ENCODE results near the gene PLAU. TPM values are rescaled to one million over a fixed set of nuclear protein-coding genes. Genes with fewer than 3 reads are reported as not detected.

Gene PLAU
- total RNA-seq, 1 donor from 2014 or later, result 26.3 TPM

- FAIRE-seq (no peak), DNase-seq (ENCODE audit: low read depth) (no peak)
- no peak overlapping the region for H3K4me3 ChIP-seq (ENCODE audit: low read depth, low read length)
- TF ChIP-seq, protein P1, sequence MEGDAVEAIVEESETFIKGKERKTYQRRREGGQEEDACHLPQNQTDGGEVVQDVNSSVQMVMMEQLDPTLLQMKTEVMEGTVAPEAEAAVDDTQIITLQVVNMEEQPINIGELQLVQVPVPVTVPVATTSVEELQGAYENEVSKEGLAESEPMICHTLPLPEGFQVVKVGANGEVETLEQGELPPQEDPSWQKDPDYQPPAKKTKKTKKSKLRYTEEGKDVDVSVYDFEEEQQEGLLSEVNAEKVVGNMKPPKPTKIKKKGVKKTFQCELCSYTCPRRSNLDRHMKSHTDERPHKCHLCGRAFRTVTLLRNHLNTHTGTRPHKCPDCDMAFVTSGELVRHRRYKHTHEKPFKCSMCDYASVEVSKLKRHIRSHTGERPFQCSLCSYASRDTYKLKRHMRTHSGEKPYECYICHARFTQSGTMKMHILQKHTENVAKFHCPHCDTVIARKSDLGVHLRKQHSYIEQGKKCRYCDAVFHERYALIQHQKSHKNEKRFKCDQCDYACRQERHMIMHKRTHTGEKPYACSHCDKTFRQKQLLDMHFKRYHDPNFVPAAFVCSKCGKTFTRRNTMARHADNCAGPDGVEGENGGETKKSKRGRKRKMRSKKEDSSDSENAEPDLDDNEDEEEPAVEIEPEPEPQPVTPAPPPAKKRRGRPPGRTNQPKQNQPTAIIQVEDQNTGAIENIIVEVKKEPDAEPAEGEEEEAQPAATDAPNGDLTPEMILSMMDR (IDR thresholded peaks at IDR 0.05; ENCODE audit: insufficient read depth, low read length, severe bottlenecking), result no peak
- H3K27me3 ChIP-seq (ENCODE audit: control insufficient read depth, insufficient read depth, low read length), result no peaks in the 10 kb centered on the region
- no peaks in the 10 kb centered on the region for H3K36me3 ChIP-seq (ENCODE audit: control insufficient read depth, insufficient read depth, low read length)
Measured at GRCh38 chr10:73935895-73936294, 25.0 kb downstream of the PLAU start.

- no peak overlapping the region for H3K4me3 ChIP-seq (ENCODE audit: low read depth, low read length)
- H3K36me3 ChIP-seq (ENCODE audit: control insufficient read depth, insufficient read depth, low read length), result no peaks in the 10 kb centered on the region
- FAIRE-seq, result no peak
- no peaks in the 10 kb centered on the region for H3K27me3 ChIP-seq (ENCODE audit: control insufficient read depth, insufficient read depth, low read length)
- TF ChIP-seq, protein P1 (IDR thresholded peaks at IDR 0.05; ENCODE audit: insufficient read depth, low read length, severe bottlenecking), result no peak
- no peak for DNase-seq (ENCODE audit: low read depth)
Measured at GRCh38 chr10:73937333-73938043, 26.6 kb downstream of the PLAU start.

DNA sequence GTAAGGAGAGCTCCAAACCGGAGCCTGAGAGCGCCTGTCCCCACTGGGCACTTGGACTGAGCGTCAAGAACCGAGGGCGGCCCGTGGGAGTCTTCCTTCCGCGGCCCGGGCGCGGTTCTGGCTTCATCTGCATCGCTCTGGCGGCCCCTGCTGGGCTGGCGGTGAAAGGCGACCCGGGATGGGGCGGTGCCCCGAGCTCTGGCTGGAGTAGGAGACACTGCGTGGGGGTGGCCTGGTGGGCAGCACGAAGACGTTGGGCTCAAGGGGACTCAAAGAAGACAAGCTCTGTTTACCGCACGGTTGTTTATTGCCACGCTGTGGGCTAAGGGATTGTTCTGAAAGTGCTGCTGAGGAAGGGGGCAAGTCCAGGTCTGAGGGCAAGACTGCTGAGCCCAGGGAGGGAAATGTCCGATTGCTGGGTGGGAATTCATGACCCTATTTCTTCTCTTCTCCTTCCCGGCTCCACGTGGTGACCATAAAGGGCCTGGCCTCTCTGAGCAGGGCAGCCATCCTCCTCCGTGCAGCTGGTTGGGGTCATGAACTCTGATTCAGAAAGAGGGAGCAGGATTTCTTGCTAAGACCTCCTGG, 29.8 kb downstream of the PLAU start:
- Histone ChIP-seq H3K4me3 (ENCODE audit: low read depth, low read length) (no peak overlapping the region), H3K27me3 (ENCODE audit: control insufficient read depth, insufficient read depth, low read length) (no peaks in the 10 kb centered on the region), H3K36me3 (ENCODE audit: control insufficient read depth, insufficient read depth, low read length) (no peaks in the 10 kb centered on the region)
- TF ChIP-seq, protein P1 (IDR thresholded peaks at IDR 0.05; ENCODE audit: insufficient read depth, low read length, severe bottlenecking), result peak; percentile 89
- DNase-seq (ENCODE audit: low read depth) (peak; percentile 29), FAIRE-seq (no peak)

DNA sequence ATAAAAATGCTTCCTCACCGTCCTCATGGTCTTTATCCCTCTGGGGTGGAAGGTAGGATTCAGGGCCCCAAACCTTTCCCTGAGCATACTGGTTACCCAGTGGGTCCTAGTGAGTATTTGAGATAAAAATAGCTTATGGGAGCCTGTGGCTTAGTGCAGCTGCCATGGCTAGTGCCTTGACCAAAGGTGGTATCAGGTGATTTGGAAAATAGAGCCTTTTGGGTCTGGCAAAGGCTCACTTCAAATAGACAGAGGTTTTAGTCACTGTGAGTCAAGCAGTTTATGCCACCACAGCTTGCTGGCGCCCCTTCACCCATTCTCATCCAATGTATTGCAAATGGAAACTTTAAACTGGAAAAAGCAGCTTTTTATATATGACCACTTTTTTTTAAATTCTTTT, 30.4 kb downstream of the PLAU start:
- FAIRE-seq (no peak), DNase-seq (ENCODE audit: low read depth) (no peak)
- Histone ChIP-seq H3K4me3 (ENCODE audit: low read depth, low read length) (no peak overlapping the region), H3K36me3 (ENCODE audit: control insufficient read depth, insufficient read depth, low read length) (no peaks in the 10 kb centered on the region), H3K27me3 (ENCODE audit: control insufficient read depth, insufficient read depth, low read length) (no peaks in the 10 kb centered on the region)
- TF ChIP-seq, protein P1 (IDR thresholded peaks at IDR 0.05; ENCODE audit: insufficient read depth, low read length, severe bottlenecking), result no peak

GRCh38 chr10:73944356-73945100, 33.6 kb downstream of the PLAU start:
- FAIRE-seq (no peak), DNase-seq (ENCODE audit: low read depth) (no peak)
- TF ChIP-seq, protein P1 (IDR thresholded peaks at IDR 0.05; ENCODE audit: insufficient read depth, low read length, severe bottlenecking), result no peak
- Histone ChIP-seq H3K27me3 (ENCODE audit: control insufficient read depth, insufficient read depth, low read length) (no peaks in the 10 kb centered on the region), H3K36me3 (ENCODE audit: control insufficient read depth, insufficient read depth, low read length) (no peaks in the 10 kb centered on the region), H3K4me3 (ENCODE audit: low read depth, low read length) (no peak overlapping the region)

Data from bronchial epithelial cell (primary cell).